HG03064 (cell line): ENCODE results near the gene VMAC.

Experiments
- ATAC-seq: cut with Tn5 transposase; IDR thresholded peaks from one replicate; pipeline ENCODE4 v1.9.1; 2021; ENCODE audit warnings: low read depth; ENCODE audit not compliant: unreplicated experiment

VMAC gene

DNA sequence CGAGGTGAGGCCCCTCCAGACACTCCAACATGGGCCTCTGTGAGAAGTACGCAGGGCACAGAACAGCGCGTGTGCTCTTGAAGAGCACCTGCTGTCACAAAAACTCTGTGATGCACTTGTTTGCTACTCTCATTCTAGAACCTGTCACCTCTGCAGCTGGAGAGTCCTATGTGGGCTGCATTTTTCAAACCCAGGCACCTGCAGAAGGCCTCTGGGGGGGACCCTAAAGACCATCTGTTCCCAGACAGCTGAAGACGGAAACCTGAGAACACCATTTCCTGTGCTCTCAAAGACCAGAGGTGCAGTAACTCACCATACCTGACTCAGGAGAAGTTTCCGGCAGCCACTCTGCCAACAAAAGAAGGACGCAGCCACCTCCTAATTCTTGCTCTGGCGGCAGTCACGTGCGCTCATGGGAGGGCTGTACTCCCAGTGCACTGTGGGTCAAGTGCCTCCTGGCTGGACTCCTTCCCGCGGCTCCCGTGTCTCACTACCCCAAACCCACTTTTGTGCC is 45.2 kb downstream of the VMAC start:
- no peak for ATAC-seq

- no peak for ATAC-seq
Observed at GRCh38 chr19:5950741-5951140, 46.1 kb downstream of the VMAC start.

- no peak for ATAC-seq
Observed at GRCh38 chr19:5951338-5951861, 46.7 kb downstream of the VMAC start.

GRCh38 chr19:5952193-5953029 is 47.7 kb downstream of the VMAC start:
- no peak for ATAC-seq

GRCh38 chr19:5953030-5953589 is 48.4 kb downstream of the VMAC start:
- ATAC-seq, result no peak

GRCh38 chr19:5953680-5954213 is 49.1 kb downstream of the VMAC start:
- ATAC-seq, result no peak

DNA sequence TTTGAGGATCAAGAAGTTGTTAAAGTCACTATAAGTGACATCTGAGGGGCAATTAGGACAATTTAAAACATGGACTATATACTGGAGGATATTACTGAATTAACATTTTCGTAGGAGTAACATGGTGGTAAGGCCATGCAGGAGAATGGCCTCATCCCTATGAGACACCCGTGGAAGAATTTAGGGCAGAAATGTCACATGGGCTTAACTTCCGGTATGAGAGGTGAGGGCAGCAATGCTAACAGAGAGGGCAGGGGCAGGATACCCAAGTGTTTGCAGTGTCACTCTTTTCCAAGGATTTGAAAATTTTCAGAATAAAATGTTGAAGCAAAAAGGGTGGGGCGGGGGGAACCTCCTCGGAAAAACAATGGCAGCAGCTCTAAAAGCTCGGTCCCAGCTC is 49.6 kb downstream of the VMAC start:
- ATAC-seq, result no peak

GRCh38 chr19:5955636-5955935 is 50.9 kb downstream of the VMAC start:
- ATAC-seq, result no peak

DNA sequence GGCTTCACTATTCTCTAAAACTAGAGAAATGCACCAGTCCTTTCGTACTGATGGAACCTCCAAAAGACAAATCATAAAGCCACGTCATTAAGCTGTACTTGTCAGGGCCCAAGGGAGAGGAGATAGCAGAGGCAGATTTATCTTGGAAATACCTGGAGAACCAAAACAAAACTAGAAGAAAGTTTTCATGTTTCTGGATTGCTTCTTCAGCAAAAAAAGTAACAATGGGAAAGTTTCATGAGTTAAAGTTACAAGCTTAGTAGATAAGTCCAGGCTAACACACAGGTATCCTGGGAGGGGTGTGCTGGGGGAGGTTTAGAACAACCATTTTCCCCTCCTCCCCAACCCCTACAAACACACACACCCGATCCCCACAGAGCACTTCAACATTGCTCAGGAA is 51.7 kb downstream of the VMAC start:
- ATAC-seq, result no peak

DNA sequence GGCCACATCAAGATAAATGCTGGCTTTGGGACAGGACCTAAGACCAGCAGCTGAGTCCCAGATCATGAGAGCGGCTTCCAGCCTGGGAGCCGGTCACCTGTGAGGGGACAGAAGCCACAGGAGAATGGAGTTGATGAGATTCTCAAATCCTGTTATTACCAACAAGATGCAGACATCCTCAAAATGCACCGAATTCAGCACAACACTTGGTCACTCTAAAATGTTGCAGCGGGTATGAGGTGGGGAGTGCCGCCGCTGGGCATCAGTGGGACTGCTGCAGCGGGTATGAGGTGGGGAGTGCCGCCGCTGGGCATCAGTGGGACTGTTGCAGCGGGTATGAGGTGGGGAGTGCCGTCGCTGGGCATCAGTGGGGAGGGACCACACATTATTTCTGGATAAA is 52.1 kb downstream of the VMAC start:
- no peak for ATAC-seq

DNA sequence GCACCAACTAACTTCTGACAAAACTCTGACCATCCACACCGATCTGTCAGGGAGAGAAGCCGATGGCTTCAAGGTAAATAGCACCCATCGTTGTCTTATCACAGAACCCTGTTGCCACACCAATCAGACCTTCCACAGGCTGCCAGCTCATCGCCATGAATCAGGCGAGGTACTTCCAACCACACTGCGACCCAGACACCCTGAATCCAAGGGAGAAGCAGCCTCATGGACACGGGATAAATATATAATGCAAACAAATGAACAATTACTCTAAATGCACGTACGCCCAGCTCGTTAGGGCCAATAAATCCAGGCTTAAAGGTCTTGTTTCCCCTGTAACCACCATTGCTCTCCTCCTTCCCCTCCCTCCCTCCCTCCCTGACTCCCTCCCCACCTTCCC is 52.5 kb downstream of the VMAC start:
- ATAC-seq, result no peak

GRCh38 chr19:5958074-5958850 is 53.6 kb downstream of the VMAC start:
- ATAC-seq, result no peak

DNA sequence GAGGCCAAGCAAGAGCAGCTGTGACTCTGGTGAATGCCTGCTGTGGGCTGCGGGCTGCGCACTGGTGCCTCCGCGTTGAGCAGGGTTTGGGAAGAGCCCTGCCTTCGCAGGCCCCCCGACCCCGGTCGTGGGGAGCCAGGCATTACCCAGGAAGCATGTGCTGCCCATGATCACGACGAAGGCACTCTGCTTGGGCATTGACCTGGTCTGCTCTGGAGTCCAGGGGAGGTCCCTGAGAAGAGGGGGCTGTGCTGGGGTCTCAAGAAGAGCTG is 54.1 kb downstream of the VMAC start:
- no peak for ATAC-seq

- ATAC-seq, result no peak
Observed at GRCh38 chr19:5959260-5960004, 54.8 kb downstream of the VMAC start.
